Body of pancreas (tissue), 4 donors: Measurements from ENCODE around the gene GRIP2.
"Not testable (repeated sequence)": the region's sequence is repeated elsewhere in the genome, so short reads cannot be mapped to it uniquely, and the experiment has no call there.

Source experiments
- CTCF ChIP-seq, 7 experiments: fragments of 450-650 bp in 4 of 7; fragments of 200-600 bp in 3 of 7; sonication (generic) in 3 of 7; IDR thresholded peaks; one replicate each; pipeline ENCODE4 v1.5.1; 2016 to 2019; ENCODE audit warnings: antibody characterized with exemption in 7 of 7
- POLR2A ChIP-seq, 3 donors: fragments of 450-650 bp; IDR thresholded peaks; one replicate each; pipeline ENCODE4 v1.6.1; 2016; ENCODE audit warnings: antibody characterized with exemption in 3 of 3, mild to moderate bottlenecking in 2 of 3

GRCh38 chr3:14515526-14515925 lies 24.6 kb downstream of the GRIP2 start:
- not testable (repeated sequence) for TF ChIP-seq POLR2A, CTCF (IDR thresholded peaks at IDR 0.05)
